Stimulated activated CD8-positive, alpha-beta memory T cell treated with anti-CD3 and anti-CD28 coated beads, Interleukin-12 subunit alpha, Interleukin-12 subunit beta, amount 100 ng/mL, for 1 hour (primary cell): ENCODE results near the gene PLB1.
"Not testable (repeated sequence)": the region's sequence is repeated elsewhere in the genome, so short reads cannot be mapped to it uniquely, and the experiment has no call there.

Source experiments
- DNase-seq: peaks from one replicate; pipeline ENCODE4 v3.0.0-alpha.2; 2020; ENCODE audit warnings: low read depth

PLB1 gene

DNA sequence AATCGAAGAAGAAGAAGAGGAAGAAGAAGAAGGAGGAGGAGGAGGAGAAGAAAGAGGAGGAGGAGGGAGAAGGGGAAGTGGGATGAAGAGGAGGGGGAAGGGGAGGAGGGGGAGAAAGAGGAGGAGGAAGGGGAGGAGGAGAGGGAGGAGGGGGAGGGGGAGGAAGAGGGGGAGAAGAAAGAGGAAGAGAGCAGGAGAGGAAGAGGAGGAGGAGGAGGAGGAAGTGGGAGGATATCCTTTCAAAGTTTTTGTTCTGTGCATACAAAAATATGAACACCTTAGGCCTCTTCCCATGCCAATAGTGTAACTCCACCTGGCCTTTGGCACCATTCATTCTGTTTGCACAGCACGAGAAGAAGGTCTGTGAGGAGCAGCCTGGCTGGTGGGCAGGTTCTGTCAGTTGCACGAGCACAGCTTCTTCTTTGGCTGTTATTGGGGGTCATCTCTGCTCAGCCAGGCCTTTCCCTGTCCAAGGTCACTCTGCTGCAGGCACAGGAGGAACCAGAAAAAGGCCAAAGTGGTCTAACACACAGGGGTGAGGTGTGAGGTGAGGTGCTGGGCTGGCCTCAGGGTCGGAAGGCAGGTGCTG is 25.8 kb upstream of the PLB1 start:
- no peak for DNase-seq

DNA sequence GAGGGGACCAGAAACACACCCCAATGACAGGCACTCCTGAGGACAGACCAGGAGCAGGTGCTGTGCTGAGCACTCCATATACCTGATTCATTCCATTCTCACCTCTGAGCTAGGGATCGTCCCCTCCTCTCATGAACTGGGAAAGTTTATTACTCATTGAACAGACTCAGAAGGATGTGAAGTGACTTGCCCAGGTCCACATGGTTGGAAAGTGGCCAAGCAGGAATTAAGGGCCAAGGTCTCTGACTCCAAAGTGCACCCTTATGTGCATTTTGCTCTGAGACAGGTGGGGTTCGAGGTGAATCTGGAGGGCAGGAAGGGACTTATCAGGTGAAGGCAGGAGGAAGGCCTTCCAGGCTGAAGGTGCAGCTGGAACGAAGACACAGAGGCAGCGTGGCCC is 25.1 kb upstream of the PLB1 start:
- no peak for DNase-seq

DNA sequence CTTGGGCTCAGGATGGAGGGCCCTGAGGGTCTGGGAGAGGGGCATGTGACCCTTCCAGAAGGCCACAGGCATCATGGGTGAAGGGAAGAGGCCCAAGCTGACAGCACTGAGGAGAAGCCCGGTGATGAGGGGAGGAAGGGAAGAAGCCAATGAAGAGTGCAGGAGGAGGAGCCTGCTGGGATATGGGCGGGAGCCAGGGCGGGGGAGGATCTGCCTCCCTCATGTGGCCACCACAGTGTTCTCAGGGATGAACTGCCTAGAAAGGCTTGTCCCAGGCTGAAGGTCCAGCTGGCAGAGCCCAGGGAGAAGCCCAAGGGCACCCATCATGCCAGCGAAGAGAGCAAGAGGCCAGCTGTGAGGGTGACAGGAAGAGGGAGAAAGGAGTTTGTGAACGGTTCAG is 24.6 kb upstream of the PLB1 start:
- DNase-seq: no peak

DNA sequence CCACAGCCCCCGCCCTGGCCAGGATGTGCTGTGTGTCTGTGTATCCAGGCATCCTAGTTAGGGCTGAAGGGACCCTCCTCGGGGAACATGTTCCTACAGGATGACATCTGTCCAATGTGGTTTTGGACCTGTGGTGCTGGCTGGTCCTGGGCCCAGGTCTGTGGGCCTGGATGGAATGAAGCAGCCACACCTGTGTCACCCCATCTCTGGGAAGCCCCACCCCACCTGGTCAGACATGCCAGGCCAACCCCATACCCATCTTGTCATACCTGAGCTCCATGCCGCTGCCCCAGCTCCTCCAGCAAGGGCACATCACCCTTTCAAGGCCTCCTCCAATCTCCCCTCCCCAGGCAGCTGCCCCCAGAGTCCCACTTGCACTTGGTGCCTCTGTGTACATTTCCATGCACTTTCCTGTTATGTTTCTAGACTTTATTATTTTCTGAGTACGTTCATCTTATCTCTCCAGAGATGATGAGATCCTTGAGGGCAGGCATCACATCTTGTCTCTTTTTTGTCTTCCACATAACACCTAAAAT is 24.1 kb upstream of the PLB1 start:
- DNase-seq: no peak

DNA sequence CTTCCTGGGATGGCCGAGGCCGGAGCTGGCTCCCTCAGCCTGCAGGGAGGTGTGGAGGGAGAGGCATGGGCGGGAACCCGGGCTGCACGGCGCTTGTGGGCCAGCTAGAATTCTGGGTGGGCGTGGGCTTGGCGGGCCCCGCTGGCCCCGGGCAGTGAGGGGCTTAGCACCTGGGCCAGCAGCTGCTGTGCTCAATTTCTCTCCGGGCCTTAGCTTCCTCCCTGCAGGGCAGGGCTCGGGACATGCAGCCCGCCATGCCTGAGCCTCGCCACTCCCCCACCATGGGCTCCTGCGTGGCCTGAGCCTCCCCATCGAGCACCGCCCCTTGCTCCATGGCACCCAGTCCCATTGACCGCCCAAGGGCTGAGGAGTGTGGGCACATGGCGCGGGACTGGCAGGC is 23.2 kb upstream of the PLB1 start:
- not testable (repeated sequence) for DNase-seq

DNA sequence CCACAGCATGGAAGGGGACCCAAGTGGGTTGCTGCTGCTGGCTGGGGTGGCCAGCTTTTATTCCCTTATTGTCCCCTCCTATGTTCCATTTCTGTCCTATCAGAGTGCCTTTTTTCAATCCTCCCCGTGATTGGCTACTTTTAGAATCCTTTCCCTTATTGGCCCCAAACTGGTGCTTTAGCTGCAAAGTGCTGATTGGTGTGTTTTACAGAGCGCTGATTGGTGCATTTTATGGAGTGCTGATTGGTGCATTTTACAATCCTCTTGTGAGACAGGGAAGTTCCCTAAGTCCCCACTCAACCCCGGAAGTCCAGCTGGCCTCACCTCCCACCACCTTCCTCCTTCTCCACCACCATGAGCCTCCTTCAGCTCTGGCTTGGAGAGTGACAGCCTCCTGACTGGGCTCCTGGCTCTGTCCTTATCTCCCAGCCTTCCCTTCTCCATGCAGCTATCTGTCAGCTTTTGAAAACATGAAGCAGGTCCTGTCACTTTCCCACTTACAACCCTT is 20.7 kb upstream of the PLB1 start:
- DNase-seq: no peak

DNA sequence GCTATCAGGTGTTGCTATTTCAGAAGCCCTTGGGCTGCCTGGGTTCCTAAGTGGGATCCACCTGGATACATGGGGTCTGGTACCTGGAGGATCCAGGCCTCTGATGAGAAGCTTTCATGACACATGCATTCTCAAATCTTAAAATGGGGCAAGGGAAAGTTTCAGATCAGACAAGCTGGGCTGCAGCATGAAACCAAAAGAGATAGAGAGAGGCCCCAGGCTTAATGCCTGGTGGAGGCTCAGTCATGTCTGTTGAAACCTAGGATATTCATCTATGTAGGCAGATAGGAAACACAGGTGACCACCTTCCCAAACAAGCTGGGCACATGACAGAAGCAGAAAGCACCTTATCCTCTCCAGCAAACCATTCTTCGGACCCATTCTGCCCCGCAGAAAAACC is 18.8 kb upstream of the PLB1 start:
- no peak for DNase-seq

DNA sequence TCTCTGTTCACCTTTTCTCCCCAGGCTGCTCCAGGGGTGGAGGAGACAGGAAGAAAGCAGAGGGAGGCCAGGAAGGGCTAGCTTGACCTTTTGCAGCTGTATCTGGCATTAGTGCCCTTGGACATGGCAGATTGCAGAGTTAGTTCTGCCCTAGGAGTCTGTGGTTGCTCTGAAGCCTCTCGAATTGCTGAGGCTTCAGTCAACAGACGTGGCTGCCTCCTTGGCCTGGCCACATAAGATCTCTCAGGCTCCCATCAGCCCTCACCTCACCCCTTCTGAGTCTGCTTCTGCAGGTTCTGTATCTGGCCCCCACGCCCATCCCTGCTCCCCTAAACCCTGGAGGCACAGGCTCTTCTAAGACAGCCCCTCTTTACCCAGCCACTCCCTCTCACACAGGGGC is 18.2 kb upstream of the PLB1 start:
- DNase-seq: no peak

DNA sequence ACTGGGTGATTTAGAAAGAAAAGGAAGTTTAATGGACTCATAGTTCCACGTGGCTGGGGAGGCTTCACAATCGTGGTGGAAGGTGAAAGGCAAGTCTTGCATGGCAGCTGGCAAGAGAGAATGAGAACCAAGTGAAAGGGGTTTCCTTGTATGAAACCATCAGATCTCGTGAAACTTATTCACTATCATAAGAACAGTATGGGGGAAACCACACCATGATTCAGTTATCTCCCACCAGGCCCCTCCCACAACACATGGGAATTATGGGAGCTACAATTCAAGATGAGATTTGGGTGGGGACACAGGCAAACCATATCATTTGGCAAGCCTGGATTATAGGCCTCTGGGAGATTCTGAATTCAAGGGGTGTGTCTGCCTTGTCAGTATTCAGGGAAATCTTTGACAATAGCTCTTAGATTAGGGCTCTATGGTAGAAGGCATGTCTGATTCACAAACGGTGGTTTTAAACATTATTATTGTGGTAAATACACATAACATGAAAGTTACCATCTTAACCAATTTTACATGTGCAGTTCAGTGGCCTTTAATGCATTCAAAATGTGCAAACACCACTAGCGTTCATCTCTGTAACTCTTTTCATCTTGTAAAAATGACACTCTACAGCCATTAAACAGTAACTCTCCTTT is 15.3 kb upstream of the PLB1 start:
- DNase-seq: no peak

DNA sequence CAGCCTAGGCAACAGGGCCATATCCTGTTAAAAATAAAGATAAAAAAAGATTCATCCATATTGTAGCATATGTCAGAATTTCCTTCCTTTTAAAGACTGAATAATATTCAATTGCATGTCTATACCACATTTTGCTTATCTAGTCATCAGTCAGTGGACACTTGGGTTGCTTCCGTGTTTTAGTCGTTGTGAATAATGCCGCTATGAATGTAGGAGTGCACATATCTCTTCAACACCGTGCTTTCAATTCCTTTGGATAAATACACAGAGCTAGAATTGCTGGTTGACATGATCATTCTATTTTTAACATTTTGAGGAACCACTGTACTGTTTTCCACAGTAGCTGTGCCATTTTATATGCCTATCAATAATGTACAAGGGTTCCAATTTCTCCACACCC is 14.0 kb upstream of the PLB1 start:
- DNase-seq: no peak

DNA sequence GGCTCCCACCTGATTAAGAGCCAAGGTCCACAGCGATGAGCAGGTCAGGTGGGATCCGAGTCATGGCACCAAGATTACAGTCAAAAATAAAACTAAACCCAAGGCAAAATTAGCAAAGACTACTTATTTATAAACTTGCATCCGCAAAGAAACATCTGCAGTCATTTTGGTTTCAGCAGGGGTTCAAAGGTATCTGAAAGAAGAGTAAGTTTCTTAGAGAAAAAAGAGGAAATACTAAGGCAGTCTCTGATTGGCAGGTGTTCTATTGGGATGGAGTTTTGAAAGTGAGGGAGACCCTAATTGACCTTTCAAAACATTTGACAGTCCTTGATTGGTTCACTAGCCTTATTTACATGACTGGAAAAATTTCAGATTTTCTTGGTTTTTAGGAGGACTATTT is 11.0 kb upstream of the PLB1 start:
- DNase-seq: no peak

DNA sequence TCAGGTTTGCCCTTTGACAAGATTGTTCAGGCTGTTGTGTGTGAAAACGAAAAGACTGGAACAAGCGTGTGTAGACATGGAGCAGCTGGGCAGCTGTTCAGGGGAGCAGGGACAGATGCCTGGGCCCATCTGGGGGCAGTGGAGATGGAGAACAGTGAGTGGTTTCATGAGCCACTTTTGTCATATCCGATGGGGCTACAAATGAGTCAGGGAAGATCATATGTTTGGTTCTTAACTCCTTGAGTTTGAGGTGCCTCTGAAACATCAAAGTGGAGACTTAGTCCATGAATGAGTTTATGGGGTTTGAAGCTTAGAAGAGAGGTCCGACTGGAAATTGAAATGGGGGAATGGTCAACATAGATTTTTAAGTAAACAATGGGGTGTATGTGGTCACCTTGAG is 9.3 kb upstream of the PLB1 start:
- no peak for DNase-seq

DNA sequence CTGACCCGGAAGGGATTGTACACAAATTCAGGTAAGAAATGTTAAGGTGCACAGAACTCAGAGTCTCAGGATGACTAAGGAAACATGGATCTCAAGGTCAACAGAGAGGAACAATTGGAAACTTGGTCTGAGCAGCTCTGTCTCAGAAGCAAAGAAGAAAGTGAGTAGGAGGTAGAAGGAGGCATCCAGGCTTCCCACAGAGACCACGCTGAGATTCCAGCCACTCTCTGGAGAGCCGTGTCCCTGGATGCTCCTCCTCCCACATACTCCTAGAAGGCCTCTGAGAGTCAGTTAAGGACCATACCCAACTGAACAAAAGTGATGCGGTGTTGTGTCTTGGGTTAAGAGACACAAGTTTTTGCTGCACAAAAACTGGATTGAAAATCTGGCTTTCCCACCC is 8.6 kb upstream of the PLB1 start:
- DNase-seq: no peak

DNA sequence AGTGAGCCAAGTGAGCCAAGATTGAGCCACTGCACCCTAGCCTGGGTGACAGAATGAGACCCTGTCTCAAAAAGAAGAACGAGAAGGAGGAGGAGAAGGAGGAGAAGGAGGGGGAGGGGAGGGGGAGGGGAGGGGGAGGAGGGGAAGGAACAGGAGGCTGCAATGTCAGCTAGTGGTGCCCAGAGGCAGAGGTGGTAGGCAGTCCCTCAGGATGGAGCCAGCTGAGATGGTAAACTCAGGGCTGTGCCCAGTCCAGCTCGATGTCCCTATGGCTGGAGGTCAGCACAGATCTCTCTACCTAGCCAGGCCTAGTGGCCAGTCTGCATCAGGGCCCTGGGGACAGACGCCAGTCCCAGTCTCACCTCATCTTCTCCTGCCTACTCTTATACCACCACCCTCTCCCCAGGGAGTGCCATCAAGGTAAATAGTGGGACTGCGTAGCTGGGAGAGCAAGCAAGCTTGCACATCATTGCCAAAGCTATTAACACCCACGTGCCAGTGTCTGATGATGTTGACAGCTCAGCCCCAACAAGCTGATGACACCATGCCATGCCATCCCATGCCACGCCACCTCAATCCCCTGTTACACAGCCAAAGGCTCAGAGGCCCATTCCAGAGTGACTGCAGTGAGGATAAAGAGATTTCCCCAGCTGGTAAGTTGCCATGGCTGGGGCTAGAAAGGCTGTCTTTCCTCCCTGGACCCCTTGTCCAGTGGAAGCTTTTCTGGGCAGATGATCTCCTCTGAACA is 7.6 kb upstream of the PLB1 start:
- DNase-seq: no peak

DNA sequence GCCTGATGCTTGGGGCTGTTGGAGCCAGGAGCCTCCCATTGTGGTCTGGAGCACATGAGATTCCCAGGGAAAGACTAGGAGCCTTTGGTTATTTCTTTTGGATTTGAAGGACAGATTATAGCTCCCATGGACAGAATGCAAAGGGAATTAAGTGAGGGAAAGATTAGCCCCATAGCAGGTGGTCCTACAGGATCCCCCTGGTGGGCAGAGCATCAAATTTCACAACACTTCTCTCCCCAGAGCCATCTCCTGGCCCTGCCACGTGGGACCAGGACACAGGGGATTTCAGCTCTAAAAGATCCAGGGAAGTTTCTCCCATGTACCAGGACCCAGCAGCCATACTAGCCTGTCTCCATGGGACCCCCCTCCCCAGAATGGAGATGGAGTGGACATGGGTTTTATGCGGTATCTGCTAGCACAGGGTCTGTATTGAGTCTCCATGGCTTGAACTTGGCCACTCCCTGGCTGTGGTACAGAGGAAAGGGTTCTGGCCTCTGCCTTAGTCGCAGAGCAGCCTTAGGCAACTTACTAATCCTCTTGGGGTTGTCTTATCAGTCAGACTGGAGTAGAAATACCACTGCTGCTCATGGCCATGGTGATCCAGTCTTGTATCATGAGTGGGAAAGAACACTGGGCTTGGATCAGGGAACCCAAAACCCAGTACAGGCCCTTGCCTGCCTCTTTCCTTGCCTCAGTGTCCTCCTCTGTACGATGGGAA is 6.8 kb upstream of the PLB1 start:
- DNase-seq: no peak

DNA sequence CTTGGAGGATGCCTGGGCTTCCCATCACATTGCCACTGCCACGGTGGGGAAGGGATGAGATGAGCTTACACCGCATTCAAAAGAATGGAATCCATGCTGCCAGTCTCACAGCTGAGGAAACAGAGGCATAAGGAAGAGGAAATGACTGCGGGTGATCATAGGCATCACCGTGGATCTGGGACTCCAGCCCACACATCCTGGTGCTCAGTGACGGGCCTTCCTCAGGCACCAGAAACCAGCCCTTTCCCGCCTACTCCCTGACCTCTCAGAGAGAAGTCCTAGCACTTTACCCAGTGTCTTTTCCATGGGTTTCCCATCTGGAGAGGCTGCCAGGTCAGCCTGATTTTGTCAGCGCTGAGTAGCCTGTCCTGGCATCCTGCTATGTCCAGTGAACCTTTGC is 5.3 kb upstream of the PLB1 start:
- DNase-seq: no peak

DNA sequence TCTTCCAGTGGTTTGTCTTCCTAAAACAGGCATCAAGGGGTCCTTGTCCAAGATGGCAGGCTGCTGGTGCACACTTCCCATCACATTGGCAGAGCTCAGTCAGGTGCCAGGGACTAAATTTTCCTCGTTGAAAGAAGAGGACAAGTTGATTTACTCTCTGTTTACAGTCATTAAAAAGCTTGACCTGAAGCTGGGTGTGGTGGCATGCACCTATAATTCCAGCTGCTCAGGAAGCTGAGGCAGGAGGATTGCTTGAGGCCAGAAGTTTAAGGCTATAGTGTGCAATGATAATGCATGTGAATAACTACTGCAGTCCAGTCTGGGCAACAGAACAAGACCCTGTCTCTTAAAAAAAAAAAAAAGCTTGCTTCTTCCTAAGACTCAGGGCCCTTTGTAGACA is 3.6 kb upstream of the PLB1 start:
- DNase-seq: no peak

DNA sequence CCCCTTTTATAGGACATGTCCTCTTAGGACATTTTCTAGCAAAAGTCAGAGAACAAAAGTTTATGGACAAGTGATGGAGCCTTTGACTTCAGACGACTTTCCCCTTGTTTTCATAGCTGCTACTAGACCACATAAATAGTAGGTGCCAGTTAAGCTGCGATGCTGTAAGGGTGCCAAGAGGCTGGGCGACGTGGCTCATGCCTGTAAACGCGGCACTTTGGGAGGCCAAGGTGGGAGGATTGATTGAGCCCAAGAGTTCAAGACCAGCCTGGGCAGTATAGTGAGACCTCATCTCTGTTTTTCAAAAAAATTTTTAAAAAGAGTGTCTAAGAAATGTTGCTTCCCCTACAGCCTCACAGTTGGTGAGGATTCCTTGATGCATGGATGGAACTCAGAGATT is 2.2 kb upstream of the PLB1 start:
- no peak for DNase-seq

DNA sequence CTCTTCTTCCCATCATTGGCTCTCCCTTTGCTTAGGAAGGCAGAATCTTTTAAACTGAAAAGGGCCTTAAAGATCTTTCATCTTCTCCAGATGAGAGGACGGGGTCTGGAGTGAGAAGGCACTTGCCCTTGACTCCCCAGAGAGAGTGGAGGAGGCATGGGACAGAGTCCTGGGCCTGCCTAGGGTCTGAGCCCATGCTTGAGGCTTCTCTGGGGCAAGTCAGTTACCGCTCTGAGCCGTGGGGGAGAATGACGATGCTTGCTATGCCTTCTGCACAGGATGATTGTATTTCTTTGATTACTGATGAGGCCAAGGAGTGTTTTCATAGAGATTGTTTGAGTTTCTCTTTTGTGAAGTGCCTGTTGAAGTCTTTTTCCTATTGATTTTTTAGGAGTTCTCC is 921 bp downstream of the PLB1 start:
- DNase-seq: no peak

DNA sequence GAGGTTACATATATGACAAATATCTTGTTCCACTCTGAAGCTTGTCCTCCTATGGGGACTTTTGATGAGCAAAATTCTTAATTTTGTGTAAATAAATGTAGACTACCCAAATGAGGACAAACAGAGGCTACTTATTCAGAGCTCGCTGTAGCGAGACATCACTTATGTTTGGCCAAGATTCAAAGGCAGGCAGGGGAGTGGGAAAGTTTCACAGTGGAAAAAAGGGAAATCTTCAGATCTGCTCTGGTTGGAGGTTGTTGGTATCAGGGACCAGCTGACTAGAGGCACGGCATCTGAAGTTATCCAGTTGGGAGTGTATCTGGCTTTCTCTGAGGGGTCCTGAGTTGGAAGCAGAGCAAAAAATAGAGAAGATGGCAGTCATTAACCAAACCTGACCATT is 1.3 kb downstream of the PLB1 start:
- no peak for DNase-seq

DNA sequence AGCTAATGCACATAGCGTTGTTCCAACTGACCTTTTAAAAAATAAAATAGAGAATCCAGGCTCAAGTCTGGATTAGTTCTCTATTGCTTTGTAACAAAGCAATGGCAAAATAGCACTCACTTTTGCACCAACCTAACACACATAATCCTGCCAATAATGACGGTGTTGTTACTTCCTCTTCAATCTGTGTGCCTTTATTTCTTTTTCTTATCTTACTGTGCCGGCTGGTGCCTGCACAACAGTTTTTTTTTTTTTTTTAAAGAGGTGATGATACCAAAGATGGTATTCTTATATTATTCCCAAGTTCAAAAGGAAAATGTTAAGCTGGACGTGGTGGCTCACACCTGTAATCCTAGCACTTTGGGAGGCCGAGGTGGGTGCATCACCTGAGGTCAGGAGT is 3.4 kb downstream of the PLB1 start:
- no peak for DNase-seq

DNA sequence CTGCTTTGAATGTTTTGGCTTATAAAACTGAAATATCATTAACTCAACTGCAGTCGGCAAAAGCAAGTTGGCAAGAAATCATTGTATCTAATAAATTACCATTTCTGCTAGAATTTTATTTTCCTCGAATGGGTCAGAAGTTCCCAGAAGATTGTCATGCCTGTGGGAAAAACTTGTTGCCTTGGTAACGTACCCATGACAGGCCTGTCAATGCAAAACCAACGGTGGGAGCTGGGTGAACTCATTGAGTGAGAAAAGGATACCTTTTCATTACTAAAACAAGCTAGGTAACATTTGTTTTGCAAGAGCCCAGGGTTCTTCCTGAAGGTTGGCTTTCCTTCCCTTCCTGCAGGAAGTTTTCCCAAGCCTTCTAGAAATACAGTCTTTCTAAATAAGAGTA is 9.5 kb downstream of the PLB1 start:
- DNase-seq: no peak
